Measurements from ENCODE around the gene TP73.

The TP73 gene

DNA sequence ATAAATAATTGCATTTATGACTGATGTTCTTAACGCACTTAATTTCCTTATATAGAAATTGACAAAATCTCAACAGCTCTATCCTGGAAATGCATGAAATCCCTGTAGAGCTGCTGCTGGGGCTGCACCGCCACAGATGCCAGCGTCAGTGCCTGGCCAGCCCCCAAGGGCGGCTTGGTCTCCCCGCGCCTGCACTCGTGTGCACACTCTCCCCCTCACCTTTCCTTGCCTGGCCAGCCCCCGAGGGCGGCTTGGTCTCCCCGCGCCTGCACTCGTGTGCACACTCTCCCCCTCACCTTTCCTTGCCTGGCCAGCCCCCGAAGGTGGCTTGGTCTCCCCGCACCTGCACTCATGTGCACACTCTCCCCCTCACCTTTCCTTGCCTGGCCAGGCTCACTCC lies 16.2 kb upstream of the TP73 start:
- no peak for DNase-seq

DNA sequence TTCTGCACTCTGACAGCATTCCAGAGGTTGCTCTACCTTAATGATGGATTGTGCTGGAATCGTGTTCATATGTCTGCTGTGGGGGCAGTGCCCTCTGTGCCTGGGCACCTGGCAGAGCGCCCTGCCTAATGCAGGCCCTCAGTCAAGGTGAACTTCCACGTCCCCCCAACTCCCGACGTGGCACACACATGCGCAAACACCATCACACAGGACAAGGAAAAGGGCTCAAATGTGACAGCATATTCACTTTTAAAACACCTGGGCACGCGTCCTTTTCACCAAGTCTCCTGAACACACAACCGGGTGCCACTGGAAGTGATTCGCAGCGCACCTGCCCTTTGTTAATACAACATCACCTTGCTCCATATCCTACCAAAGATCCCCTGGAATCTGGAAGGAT lies 15.8 kb upstream of the TP73 start:
- no peak for DNase-seq

DNA sequence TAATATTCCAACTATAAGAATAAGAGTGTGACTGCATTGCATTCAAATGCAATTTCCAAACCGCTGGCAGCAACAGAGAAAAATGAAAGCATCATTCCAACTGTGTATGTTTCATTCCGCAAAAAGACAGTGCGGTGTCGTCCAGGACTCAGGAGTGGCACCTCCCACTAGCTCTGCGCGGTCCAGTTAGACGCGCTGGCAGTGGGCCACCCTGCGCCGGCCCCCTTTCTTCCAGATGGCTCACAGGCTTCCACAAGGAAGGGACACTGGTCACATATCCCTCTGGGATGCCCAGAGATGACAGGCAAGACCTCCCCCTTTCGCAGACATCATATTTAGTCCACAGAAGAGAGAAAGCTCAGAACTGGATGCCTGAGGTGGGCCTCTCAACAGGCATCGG lies 14.3 kb upstream of the TP73 start:
- no peak for DNase-seq

GRCh38 chr1:3638676-3639075 lies 13.6 kb upstream of the TP73 start:
- DNase-seq = no peak

DNA sequence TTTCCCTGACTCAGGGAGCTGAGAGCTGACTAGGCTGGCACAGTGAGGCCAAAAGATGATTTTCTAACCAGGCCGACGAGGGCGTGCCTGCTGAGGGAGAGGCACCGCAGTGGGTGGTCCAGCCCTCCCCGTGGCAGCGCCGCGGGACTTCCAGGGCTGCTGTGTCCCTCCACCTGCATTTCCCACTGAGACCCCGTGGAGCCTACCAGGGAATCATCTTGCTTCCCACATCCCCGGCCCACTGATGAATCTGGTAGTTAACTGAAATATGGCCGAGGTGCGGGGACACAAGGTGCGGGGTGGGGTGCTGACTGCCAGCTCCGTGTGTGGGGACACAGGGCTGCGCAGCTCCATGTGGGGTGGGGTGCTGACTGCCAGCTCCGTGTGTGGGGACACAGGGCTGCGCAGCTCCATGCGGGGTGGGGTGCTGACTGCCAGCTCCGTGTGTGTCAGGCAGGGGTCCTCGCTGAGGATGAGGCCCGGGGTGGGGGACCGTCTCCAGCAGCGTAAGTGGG lies 12.9 kb upstream of the TP73 start:
- no peak for DNase-seq

GRCh38 chr1:3640121-3640837 lies 12.0 kb upstream of the TP73 start:
- DNase-seq = no peak

DNA sequence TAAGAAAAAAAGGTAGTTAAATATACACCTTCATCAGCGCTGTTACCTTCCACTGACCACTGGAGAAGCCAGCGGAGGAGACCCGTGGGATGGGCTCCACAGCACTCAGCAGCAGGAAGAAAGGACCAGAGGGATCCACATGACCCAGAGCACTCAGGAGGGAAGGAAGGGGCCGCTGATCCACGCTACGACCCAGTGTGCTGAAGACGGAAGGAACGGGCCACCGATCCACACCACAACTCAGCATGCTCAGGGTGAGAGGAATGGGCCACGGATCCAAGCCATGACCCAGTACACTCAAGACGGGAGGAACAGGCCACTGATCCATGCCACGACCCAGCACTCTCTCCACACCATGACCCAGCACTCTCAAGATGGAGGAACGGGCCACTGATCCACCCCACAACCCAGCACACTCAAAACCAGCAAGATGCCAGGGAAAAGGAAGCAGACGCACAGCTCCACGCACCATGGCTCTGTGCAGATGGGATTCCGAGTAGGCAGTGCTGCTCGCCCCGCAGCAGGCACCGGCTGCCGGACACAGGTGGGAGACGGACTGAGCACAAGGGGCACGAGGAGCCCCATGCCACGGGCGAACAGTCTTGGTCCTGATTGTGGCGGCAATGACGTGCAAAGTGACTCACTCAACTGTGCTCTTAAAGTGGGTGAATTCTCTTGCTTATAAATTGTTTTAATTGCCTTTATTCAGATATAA lies 11.1 kb upstream of the TP73 start:
- no peak for DNase-seq

DNA sequence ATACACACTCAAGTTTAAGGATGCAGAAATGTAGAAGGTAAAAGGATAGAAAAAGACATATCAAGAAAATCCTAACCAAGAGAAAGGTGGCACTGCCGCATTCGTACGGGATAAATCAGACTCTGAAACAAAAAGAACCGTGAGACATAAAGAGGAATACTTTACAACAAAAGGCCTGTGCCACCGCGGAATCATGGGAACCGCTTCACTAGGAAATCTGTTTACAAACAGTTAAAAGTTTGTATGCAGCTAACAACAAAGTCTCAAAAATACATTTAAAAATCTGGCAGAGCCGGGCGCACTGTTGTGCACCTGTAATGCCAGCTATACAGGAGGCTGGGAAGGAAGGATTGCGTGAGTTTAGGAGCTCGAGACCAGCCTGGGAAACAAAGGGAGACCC lies 10.5 kb upstream of the TP73 start:
- DNase-seq = no peak

GRCh38 chr1:3642919-3643675 lies 9.2 kb upstream of the TP73 start:
- no peak for DNase-seq

GRCh38 chr1:3644273-3644672 lies 8.0 kb upstream of the TP73 start:
- DNase-seq = no peak

GRCh38 chr1:3645247-3645646 lies 7.1 kb upstream of the TP73 start:
- no peak for DNase-seq

DNA sequence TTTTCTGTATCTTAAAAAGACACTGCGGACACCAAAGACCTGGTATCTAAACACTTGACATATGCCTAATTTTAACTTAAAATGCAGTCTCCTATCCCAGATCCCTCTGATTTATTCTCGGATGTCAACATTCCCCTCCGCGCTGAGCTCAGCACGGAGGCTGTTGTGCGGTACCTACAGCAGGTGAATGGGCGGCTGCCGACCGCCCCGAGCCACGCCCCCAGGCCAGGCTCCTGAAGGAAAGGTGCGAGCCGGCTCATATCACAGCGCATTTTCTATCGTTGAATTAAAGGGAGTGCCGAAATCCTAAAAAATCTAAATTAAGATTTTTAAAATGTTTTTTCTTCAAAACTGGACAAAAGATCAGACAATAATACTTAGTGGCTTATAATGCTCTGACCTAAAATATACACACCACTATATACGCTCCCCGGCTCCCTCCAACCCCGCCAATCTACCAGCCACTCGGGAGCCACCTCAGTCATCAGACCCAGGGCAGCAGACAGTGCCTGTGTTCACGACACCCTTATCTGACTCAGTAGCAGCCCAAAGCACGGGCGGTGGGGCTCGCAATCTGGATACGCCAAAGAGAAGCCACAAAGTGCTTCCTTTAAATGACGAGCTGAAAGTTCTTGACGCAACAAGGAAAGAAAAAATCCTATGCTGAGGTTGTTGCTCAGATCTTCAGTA lies 6.5 kb upstream of the TP73 start:
- DNase-seq = no peak

DNA sequence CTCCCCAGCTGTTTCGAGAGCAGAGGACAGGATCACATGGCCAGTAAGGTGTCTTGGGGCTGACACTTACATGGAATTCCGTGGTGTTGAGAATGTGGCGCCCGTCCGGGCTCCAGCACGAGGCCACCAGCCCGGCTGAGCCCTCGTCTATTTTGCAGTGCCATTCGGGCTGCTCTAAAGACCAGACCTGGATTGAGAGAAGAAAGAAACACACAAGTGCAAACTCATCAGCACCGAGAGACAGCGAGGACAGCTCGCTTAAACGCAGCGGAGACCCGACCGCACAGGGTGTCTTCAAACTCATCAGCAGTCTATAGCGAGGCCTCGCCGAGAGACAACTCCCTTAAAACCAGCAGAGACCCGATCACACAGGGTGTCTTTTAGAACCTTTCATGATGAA lies 5.7 kb upstream of the TP73 start:
- no peak for DNase-seq

DNA sequence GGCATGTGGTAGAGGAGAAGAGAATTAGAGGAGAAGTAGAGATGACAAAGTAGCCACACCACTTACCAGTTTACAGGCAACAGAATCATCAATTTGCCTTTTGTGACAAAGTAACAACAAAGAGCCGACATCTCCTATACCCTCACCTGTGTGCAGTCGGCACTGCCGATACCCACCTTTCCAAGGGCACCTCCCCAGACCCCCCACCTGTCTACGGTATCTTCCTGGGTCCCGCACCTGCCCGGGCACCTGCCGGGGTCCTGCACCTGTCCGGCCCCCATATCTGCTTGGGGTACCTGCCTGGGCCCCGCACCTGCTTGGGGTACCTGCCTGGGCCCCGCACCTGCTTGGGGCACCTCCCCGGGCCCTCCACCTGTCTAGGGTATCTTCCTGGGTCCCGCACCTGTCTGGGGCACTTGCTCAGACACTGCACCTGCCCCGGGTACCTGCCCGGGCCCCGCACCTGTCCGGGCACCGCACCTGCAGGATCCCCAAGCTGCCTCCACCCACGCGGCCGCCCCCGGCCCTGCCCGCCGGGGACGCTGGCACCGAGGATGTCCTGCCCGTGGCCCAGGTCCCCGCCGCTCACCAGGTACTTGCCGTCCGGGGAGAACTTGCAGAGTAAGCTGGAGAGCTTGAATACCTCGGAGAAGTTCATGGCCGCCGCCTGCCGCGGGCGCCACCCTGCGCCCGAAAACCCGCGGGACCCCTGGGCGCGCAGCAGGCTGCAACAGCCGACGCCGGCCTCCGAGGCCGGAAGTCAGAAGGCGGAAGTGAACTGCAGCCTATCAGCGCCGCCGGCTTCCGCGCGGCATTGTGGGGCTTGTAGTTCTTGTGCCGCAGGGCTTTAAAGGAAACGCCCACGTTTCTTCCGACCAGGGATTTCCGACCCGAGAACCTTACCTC lies 2.7 kb upstream of the TP73 start, which contains the start of gene WRAP73:
Gene WRAP73, minus strand, starts transcription at position 762 of the 906 bp plus-strand sequence. Its CDS starts 104 bp downstream, at position 658.
- peak; percentile 82 to 93 for DNase-seq

DNA sequence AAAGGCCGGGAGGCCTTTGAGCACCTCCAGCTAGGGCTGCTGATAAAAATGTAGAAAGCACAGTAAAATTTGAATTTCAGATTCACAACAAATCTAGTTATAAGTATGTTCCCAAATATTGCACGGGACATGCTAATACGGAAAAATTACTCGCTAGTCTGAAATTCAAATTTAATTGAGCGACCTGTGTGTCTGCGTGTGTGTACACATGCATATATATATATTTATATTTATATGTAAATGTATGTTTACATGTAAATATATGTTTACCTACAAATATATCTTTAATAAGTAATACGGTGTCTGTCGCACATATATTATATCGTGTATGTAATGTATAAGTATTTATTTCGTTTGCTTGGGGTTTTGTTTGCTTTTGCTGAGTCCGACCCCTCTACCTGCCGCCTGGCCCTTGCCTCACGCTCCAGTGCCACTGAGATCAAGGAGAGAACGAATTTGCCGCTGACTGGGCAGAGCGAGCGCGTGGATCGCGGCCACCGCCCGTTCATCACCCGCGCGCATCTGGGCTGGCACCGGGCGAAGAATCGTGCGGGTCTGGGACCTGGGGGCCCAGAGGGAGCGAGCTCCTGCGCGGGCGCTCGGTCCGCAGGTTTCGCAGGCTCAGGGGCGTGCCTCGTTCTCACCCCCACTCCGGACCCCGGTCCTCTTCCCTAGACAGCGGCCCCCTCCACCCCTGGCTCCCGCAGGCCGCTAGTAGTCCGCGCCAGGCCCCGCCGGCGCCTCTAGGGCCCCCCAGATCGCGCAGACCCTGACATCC lies 1.9 kb upstream of the TP73 start:
- DNase-seq = no peak

GRCh38 chr1:3651026-3651929 lies 1.0 kb upstream of the TP73 start:
- DNase-seq = no peak

DNA sequence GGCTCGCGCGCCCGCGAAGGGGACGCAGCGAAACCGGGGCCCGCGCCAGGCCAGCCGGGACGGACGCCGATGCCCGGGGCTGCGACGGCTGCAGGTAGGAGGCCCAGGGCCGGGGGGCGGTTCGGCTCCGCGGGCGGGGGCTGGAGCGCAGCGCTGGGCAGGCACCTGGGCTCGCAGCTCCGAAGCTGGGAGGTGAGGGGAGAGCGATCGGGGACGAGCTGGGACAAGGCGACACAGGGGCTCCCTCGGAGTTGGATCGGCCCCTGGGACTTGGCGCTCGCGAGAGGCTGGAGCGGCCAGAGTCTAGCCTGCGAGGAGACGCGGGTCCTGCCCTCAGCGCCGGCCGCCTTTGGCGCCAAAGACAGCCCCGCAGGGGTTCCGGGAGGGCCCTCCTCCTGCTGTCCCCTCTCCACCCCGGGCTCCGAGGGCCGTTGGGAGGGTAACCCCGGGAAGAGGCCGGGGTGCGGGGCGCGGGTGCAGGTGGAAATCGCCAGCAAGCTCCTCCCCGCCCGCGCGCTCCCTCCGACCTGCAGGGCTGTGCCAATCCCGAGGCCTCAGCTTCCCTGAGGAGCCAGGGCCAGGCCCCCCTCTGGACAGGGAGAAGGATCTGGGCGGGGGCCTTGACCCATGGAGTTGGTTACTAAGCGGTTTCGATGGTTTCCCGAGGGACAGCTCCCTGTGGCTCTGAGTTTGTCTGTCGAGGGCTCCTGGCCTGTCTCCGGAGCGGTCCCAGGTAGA lies 401 bp downstream of the TP73 start:
- DNase-seq = peak in 1 of 2 experiments; percentile 37

DNA sequence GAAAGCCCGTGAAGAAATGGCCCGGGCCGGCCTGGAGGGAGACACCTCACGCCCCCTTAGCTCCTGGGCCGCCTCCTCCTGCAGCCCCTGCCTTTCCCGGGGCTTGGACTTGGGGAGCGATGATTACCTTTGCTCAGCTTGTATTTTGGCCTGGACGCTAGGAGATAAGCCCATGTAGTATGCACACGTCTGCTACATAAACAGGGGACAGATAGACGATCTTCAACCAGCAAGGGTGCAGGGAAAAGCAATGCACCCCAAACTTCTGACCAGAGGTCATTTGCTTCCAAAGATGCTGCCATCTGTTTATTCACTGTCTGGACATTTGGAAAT lies 936 bp downstream of the TP73 start:
- DNase-seq = no peak

GRCh38 chr1:3654549-3655281 lies 2.4 kb downstream of the TP73 start:
- no peak for DNase-seq
